SK-N-SH treated with all-trans-retinoic acid at 6 μM for 48 hours (cell line): Measurements from ENCODE around the gene IRS2.

Experiments
- ATAC-seq: fragments of 200-7000 bp; cut with Tn5 transposase; 3 replicates; pipeline ENCODE4 v1.9.1; 2020; ENCODE audit warnings: mild to moderate bottlenecking, moderate library complexity
- ARNTL ChIP-seq: fragments of 450-650 bp; formaldehyde crosslinking; IDR thresholded peaks from 2 replicates; pipeline ENCODE4 v1.5.0; 2020; ENCODE audit warnings: low read depth, mild to moderate bottlenecking, moderate library complexity, borderline replicate concordance
- BACH2 ChIP-seq: fragments of 250-450 bp; sonication (Bioruptor Pico); IDR thresholded peaks from 2 replicates; pipeline ENCODE4 v1.9.0; 2021; ENCODE audit warnings: mild to moderate bottlenecking, borderline replicate concordance
- CSDC2 ChIP-seq: fragments of 250-450 bp; sonication (Bioruptor Pico); IDR thresholded peaks from 2 replicates; pipeline ENCODE4 v1.5.0; 2020; ENCODE audit warnings: mild to moderate bottlenecking, moderate library complexity
- GLIS3 ChIP-seq: fragments of 250-450 bp; sonication (Bioruptor Pico); IDR thresholded peaks from 2 replicates; pipeline ENCODE4 v1.5.0; 2020; ENCODE audit warnings: mild to moderate bottlenecking, moderate library complexity
- ISL1 ChIP-seq: fragments of 250-450 bp; sonication (Bioruptor Pico); IDR thresholded peaks from 2 replicates; pipeline ENCODE4 v2.1.2; 2022; ENCODE audit warnings: mild to moderate bottlenecking, moderate library complexity
- OSR1 ChIP-seq: fragments of 250-450 bp; sonication (Bioruptor Pico); IDR thresholded peaks from 2 replicates; pipeline ENCODE4 v1.8.0; 2022; ENCODE audit warnings: moderate library complexity, mild to moderate bottlenecking, inconsistent platforms
- PPARA ChIP-seq: fragments of 250-450 bp; sonication (Bioruptor Pico); IDR thresholded peaks from 2 replicates; pipeline ENCODE4 v1.5.0; 2020; ENCODE audit warnings: mild to moderate bottlenecking, borderline replicate concordance
- RARB ChIP-seq: fragments of 250-450 bp; sonication (Bioruptor Pico); IDR thresholded peaks from 2 replicates; pipeline ENCODE4 v1.8.0; 2021; ENCODE audit warnings: mild to moderate bottlenecking, moderate library complexity
- SNAI2 ChIP-seq: fragments of 250-450 bp; sonication (Bioruptor Pico); IDR thresholded peaks from 2 replicates; pipeline ENCODE4 v1.5.0; 2020; ENCODE audit warnings: mild to moderate bottlenecking, moderate library complexity
- TCF4 ChIP-seq: fragments of 250-450 bp; sonication (Bioruptor Pico); IDR thresholded peaks from 2 replicates; pipeline ENCODE4 v1.8.0; 2021; ENCODE audit warnings: mild to moderate bottlenecking, moderate library complexity, borderline replicate concordance
- TOX ChIP-seq: fragments of 250-450 bp; sonication (Bioruptor Pico); IDR thresholded peaks from 2 replicates; pipeline ENCODE4 v1.8.0; 2021; ENCODE audit warnings: mild to moderate bottlenecking, moderate library complexity, borderline replicate concordance
- ZC3H10 ChIP-seq: fragments of 250-450 bp; sonication (Bioruptor Pico); IDR thresholded peaks from 2 replicates; pipeline ENCODE4 v1.5.1; 2021; ENCODE audit warnings: mild to moderate bottlenecking, moderate library complexity
- ZFP3 ChIP-seq: fragments of 250-450 bp; sonication (Bioruptor Pico); IDR thresholded peaks from 2 replicates; pipeline ENCODE4 v1.5.0; 2020; ENCODE audit warnings: mild to moderate bottlenecking, moderate library complexity
- ZFP30 ChIP-seq: fragments of 450-650 bp; formaldehyde crosslinking; IDR thresholded peaks from 2 replicates; pipeline ENCODE4 v1.5.0; 2022; ENCODE audit warnings: mild to moderate bottlenecking, moderate library complexity
- ZNF565 ChIP-seq: fragments of 450-650 bp; formaldehyde crosslinking; conservative IDR thresholded peaks from 2 replicates; pipeline ENCODE4 v1.5.0; 2020; ENCODE audit warnings: low read depth, mild to moderate bottlenecking, moderate library complexity
- ZNF70 ChIP-seq: fragments of 450-650 bp; formaldehyde crosslinking; IDR thresholded peaks from 2 replicates; pipeline ENCODE4 v1.5.0; 2020; ENCODE audit warnings: mild to moderate bottlenecking, moderate library complexity
- ZNF8 ChIP-seq: fragments of 450-650 bp; formaldehyde crosslinking; IDR thresholded peaks from 2 replicates; pipeline ENCODE4 v1.5.0; 2020; ENCODE audit warnings: mild to moderate bottlenecking, moderate library complexity
- TF ChIP-seq, protein P1 (sequence below): fragments of 250-450 bp; sonication (Bioruptor Pico); IDR thresholded peaks from 2 replicates; pipeline ENCODE4 v1.5.1; 2021; ENCODE audit warnings: mild to moderate bottlenecking, moderate library complexity
- TF ChIP-seq, protein P2 (sequence below): fragments of 250-450 bp; sonication (Bioruptor Pico); IDR thresholded peaks from 2 replicates; pipeline ENCODE4 v1.5.1; 2020; ENCODE audit warnings: low read depth, mild to moderate bottlenecking, moderate library complexity
- TF ChIP-seq, protein P3 (sequence below): fragments of 250-450 bp; sonication (Bioruptor Pico); IDR thresholded peaks from 2 replicates; pipeline ENCODE4 v1.8.0; 2021; ENCODE audit warnings: low read depth, mild to moderate bottlenecking, moderate library complexity, borderline replicate concordance
- TF ChIP-seq, protein P4 (sequence below): fragments of 250-450 bp; sonication (Bioruptor Pico); IDR thresholded peaks from 2 replicates; pipeline ENCODE4 v1.5.0; 2020; ENCODE audit warnings: mild to moderate bottlenecking, moderate library complexity

IRS2 gene

DNA sequence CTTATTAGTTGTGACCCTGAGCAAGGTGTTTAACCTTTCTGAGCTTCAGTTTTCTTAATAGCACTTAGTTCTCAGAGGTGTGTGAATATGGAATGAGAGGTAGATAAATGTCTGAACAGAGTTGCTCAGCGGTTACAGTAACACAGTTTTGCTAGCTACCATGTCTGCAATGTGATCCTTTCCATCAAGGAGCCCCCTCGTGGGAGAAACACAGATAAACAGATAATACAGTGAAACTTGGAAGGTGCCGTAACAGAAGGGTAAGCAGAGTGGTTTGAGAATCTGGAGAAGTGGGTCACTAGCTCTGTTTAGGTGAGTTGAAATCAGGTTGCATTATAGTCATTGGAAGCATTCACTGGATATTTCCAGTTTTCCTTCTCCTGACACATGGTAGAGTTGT, 38.9 kb downstream of the IRS2 start:
- ATAC-seq: no peak
- TF ChIP-seq OSR1 (no peak), TOX (CRISPR knock-in tag) (no peak), SNAI2 (CRISPR knock-in tag) (no peak), GLIS3 (CRISPR knock-in tag) (no peak), ZNF565 (CRISPR knock-in tag) (no peak), RARB (CRISPR knock-in tag) (no peak), TCF4 (CRISPR knock-in tag) (no peak), ZNF70 (CRISPR knock-in tag) (no peak), ZNF8 (no peak), ISL1 (CRISPR knock-in tag) (no peak), PPARA (no peak), ZFP3 (CRISPR knock-in tag) (no peak), BACH2 (CRISPR knock-in tag) (no peak), ARNTL (no peak), ZFP30 (no peak)
- TF ChIP-seq, protein P1, sequence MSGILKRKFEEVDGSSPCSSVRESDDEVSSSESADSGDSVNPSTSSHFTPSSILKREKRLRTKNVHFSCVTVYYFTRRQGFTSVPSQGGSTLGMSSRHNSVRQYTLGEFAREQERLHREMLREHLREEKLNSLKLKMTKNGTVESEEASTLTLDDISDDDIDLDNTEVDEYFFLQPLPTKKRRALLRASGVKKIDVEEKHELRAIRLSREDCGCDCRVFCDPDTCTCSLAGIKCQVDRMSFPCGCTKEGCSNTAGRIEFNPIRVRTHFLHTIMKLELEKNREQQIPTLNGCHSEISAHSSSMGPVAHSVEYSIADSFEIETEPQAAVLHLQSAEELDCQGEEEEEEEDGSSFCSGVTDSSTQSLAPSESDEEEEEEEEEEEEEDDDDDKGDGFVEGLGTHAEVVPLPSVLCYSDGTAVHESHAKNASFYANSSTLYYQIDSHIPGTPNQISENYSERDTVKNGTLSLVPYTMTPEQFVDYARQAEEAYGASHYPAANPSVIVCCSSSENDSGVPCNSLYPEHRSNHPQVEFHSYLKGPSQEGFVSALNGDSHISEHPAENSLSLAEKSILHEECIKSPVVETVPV (CRISPR knock-in tag): no peak
- TF ChIP-seq, protein P2, sequence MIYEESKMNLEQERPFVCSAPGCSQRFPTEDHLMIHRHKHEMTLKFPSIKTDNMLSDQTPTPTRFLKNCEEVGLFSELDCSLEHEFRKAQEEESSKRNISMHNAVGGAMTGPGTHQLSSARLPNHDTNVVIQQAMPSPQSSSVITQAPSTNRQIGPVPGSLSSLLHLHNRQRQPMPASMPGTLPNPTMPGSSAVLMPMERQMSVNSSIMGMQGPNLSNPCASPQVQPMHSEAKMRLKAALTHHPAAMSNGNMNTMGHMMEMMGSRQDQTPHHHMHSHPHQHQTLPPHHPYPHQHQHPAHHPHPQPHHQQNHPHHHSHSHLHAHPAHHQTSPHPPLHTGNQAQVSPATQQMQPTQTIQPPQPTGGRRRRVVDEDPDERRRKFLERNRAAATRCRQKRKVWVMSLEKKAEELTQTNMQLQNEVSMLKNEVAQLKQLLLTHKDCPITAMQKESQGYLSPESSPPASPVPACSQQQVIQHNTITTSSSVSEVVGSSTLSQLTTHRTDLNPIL (CRISPR knock-in tag): no peak
- TF ChIP-seq, protein P3, sequence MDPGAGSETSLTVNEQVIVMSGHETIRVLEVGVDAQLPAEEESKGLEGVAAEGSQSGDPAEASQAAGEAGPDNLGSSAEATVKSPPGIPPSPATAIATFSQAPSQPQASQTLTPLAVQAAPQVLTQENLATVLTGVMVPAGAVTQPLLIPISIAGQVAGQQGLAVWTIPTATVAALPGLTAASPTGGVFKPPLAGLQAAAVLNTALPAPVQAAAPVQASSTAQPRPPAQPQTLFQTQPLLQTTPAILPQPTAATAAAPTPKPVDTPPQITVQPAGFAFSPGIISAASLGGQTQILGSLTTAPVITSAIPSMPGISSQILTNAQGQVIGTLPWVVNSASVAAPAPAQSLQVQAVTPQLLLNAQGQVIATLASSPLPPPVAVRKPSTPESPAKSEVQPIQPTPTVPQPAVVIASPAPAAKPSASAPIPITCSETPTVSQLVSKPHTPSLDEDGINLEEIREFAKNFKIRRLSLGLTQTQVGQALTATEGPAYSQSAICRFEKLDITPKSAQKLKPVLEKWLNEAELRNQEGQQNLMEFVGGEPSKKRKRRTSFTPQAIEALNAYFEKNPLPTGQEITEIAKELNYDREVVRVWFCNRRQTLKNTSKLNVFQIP (CRISPR knock-in tag): no peak

DNA sequence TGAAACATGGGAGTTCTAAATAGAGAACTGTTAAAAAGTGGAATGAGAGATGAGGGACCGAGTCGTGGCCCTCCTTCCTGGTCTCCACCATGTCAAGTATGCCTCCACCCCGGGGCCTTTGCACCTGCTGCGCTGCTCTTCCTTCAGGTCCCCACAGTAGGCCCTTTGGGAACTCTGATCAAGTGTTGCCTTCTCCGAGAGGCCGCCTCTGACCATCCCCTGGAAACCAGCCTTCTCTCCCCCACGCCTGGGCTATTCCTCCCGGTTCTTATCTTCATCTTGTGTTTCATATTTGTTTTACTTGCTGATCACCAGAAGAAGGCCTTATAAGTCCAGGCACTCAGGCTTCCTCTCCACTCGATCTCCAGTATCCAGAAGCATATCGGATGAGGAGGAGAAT, 40.0 kb downstream of the IRS2 start:
- ATAC-seq: no peak
- TF ChIP-seq RARB (CRISPR knock-in tag): no peak
- no peak for TF ChIP-seq ZFP3 (CRISPR knock-in tag)
- no peak for TF ChIP-seq ISL1 (CRISPR knock-in tag)
- TF ChIP-seq, protein P1 (CRISPR knock-in tag): no peak
- no peak for TF ChIP-seq CSDC2 (CRISPR knock-in tag)
- no peak for TF ChIP-seq OSR1
- TF ChIP-seq, protein P2 (CRISPR knock-in tag): no peak
- TF ChIP-seq ZFP30: no peak
- no peak for TF ChIP-seq ZNF70 (CRISPR knock-in tag)
- no peak for TF ChIP-seq TCF4 (CRISPR knock-in tag)
- no peak for TF ChIP-seq PPARA
- TF ChIP-seq TOX (CRISPR knock-in tag): no peak
- TF ChIP-seq ARNTL: no peak
- TF ChIP-seq, protein P4, sequence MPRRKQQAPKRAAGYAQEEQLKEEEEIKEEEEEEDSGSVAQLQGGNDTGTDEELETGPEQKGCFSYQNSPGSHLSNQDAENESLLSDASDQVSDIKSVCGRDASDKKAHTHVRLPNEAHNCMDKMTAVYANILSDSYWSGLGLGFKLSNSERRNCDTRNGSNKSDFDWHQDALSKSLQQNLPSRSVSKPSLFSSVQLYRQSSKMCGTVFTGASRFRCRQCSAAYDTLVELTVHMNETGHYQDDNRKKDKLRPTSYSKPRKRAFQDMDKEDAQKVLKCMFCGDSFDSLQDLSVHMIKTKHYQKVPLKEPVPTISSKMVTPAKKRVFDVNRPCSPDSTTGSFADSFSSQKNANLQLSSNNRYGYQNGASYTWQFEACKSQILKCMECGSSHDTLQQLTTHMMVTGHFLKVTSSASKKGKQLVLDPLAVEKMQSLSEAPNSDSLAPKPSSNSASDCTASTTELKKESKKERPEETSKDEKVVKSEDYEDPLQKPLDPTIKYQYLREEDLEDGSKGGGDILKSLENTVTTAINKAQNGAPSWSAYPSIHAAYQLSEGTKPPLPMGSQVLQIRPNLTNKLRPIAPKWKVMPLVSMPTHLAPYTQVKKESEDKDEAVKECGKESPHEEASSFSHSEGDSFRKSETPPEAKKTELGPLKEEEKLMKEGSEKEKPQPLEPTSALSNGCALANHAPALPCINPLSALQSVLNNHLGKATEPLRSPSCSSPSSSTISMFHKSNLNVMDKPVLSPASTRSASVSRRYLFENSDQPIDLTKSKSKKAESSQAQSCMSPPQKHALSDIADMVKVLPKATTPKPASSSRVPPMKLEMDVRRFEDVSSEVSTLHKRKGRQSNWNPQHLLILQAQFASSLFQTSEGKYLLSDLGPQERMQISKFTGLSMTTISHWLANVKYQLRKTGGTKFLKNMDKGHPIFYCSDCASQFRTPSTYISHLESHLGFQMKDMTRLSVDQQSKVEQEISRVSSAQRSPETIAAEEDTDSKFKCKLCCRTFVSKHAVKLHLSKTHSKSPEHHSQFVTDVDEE (CRISPR knock-in tag): no peak
- no peak for TF ChIP-seq ZNF565 (CRISPR knock-in tag)
- TF ChIP-seq SNAI2 (CRISPR knock-in tag): no peak
- TF ChIP-seq ZC3H10 (CRISPR knock-in tag): no peak
- no peak for TF ChIP-seq ZNF8
